Posterior cingulate gyrus (tissue), 11 donors: Measurements from ENCODE around the gene ATP12A.

Source experiments
- DNase-seq, 10 donors: peaks; one replicate each; pipeline versions ENCODE4 v3.0.0 to v3.0.0-alpha.2; 2020 to 2021; ENCODE audit warnings: mixed read lengths in 3 of 10
- intact Hi-C: fragments of 100-400 bp; cut with DNase I; formaldehyde crosslinking; loops from one replicate; pipeline ENCODE4 v1.15.1; 2023

ATP12A gene

DNA sequence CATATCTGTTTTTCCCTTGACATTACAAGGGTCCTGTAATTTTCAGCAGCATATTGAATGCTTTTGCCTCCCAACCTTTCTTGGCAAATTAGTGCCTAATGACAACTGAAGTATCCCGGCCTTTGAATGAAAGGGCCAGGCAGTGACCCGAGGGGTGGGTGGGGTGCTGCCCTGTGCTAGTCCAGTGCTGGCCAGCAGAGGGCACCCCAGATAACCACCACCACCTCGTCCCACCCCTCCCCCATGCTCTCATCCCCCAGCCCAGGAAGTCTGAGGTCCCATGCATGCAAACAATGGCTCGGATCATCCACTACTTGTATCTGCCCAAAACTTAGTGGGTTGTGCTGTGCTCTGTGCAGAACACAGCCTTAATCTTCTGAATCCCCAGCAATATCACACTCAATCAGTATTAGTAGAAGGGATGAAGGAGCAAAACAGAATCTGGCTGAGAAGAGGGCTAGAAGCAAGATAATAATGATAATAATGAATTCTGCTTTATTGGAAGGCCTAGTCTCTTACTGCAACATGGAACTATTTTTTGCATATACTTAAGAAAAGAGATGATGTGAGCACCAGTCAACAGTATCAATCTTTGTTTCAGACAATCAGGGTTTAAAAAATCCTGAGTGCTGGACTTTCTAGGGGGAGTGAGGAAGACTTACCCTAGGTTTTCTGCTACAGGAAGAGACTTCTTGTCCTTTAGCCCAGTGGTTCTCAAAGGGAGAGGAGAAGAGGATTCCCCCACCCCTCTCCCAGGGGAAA, 3.8 kb downstream of the ATP12A start:
- peak in 7 of 10 donors; percentile 28 to 91 (median 63) for DNase-seq
- intact Hi-C loops: loop anchor here (1.0 kb wide), 1 partner anchor 44 kb away; no protein-coding TSS in a partner anchor

GRCh38 chr13:24684600-24684998, 4.4 kb downstream of the ATP12A start:
- DNase-seq: peak in 9 of 10 donors; percentile 17 to 88 (median 44)
- intact Hi-C loops: loop anchor here (1.0 kb wide), 1 partner anchor 44 kb away; no protein-coding TSS in a partner anchor

DNA sequence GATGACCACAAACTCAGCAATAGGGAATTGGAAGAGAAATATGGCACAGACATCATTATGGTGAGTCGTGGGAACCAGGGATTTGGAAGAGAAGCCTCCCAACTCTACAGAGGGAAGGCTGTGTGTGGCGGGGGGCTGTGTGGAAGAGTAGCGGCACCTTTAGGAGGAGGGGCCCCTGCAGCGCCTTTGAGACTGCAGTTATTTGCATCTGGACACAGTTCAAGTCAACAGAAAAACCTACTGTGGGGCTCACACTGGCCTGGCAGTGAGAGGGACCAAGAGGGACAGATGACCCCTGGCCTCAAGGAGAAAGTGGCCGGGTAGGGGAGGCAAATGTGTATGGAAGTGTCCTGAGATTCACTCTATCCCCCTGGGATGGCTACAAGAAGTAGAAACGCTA, 5.1 kb downstream of the ATP12A start:
- intact Hi-C loops: no loop called here
- DNase-seq: peak in 1 of 10 donors; percentile 60

DNA sequence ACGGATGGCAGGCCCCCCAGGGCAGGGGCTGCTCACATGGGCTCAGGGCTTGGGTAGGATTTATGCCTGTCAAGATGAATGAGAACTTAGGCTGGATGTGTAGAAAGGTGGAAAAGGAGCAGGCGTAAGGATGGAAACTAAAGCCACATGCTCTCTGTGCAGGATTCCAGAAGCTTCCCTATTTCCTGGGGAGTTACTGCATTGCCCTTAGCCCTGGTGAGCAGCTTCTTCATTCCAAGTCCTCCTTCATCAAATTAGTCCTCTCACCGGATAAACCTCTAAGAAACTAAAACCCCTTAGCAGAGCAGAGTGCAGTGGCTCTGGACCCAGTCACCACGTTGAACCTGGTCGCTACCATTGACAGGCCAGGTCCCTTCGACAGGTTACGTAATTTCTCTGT, 7.4 kb downstream of the ATP12A start:
- DNase-seq: peak in 1 of 10 donors; percentile 66
- intact Hi-C loops: no loop called here

- intact Hi-C loops: no loop called here
- DNase-seq: no peak
These were observed 7.9 kb downstream of the ATP12A start for GRCh38 chr13:24688111-24688510.

- DNase-seq: peak in 1 of 10 donors; percentile 71
- intact Hi-C loops: no loop called here
These were observed 8.7 kb downstream of the ATP12A start for GRCh38 chr13:24688950-24689349.

DNA sequence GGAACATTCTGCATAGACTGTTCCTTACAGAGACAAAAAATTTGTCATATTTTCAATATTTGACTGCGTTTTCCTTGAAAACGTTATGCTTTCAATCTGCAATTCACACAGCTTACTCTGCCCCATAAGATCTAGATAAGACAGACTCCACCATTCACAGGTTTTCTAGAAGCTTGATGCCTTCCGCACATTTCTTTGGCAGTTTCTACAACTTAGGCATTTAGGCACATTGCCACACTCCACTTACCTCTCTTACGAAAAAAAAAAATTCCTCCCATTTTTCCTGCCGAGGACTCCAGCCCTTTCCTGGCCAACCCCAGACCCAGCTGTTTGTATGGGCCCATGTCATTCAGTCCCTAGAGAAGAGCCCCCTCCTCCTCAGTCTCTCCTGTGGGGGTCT, 11.2 kb downstream of the ATP12A start:
- DNase-seq: peak in 1 of 10 donors; percentile 2
- intact Hi-C loops: loop anchor here (5.0 kb wide), 1 partner anchor 276 kb away; no protein-coding TSS in a partner anchor

GRCh38 chr13:24692561-24692960, 12.4 kb downstream of the ATP12A start:
- intact Hi-C loops: loop anchor here (5.0 kb wide), 1 partner anchor 275 kb away; no protein-coding TSS in a partner anchor

DNA sequence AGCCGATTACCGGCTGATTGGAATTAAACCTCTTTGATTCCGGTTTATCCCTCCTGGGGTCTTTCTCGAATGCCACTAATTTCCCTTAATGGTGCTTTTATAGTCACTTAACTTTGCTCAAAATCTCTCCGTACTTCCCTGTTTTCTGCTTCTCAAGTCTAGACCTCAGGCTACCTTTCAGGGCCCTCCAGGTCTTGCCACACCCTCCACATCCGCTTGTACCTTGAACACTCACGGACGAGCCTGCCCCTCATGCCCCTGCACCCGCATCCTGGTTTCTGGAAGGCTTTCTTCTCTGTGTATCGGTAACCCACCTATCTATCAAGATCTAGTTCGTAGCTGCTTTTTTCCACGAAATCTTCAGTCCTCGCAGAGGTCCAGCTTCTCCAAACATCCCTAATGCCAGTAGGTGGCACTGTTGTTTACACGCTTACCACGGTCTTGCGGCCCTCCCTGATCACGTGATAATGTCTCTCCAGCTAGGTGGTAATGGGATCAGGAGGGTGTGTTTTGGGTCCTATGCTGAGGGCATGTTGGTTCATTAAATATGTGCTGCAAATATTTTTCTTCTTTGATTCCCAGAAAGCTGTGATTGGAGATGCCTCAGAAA, 13.8 kb downstream of the ATP12A start:
- DNase-seq: peak in 2 of 10 donors; percentile 28 to 32

More at GRCh38 chr13:24692561-24692960, 12.4 kb downstream of the ATP12A start:
- no peak for DNase-seq

DNA sequence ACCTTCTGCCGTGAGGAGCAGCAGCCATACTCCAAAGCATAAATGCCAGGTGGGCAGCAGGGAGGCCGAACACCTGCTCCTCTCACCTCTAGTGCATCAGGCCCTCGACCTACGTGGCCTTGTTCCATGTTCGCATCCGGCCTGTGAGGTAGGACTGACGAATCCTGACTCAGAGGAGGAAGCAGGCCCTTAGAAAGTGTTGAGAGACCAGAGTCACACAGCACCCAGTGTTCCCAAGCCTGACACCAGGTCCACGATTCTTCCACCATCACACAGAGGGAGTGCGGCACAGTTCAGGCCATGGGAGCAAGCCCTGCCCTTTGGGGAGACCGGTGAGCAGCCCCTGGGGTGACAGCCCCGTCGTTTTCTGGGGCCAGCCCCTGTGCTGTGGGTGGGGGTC, 14.7 kb downstream of the ATP12A start:
- DNase-seq: peak in 1 of 10 donors; percentile 72
- intact Hi-C loops: loop anchor here (5.0 kb wide), 1 partner anchor 272 kb away; no protein-coding TSS in a partner anchor

More for the DNA sequence above, 13.8 kb downstream of the ATP12A start:
- intact Hi-C loops: loop anchor here (5.0 kb wide), 1 partner anchor 273 kb away; no protein-coding TSS in a partner anchor

DNA sequence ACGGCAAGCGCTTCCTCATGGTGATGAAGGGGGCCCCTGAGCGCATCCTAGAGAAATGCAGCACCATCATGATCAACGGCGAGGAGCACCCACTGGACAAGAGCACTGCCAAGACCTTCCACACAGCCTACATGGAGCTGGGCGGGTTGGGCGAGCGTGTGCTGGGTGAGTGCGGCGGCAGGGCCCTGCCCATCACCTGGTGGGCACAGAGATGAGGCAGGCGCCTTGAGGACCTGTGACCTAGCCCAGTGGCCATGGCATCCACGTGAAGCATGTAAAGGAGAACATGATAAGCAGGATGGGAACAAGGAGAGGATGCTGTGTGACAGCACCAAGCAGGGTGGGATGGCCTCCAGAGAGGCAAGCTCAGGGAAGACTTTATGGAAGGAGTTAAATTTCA, 18.5 kb downstream of the ATP12A start:
- intact Hi-C loops: no loop called here

DNA sequence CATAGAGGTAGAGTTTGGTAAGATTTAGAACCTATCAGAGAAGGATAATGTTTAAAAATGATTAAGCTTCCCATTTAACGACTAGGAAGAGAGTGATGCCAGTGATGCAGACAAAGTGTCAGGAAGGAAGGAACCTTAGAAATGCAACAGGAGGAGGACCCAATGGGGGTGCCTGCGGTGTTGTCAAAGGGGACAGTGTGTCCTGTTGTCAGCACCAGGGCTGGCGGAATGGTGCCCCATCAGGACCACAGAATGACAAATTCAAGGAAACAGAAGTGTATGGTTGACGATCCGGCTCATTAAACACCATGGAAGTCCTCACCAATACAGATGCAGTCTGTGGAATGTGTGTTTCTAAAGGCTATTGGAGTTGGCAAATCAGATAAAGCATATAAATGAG, 19.3 kb downstream of the ATP12A start:
- intact Hi-C loops: no loop called here
- peak in 1 of 10 donors; percentile 10 for DNase-seq

More for the DNA sequence above, 18.5 kb downstream of the ATP12A start:
- peak in 1 of 10 donors; percentile 24 for DNase-seq

DNA sequence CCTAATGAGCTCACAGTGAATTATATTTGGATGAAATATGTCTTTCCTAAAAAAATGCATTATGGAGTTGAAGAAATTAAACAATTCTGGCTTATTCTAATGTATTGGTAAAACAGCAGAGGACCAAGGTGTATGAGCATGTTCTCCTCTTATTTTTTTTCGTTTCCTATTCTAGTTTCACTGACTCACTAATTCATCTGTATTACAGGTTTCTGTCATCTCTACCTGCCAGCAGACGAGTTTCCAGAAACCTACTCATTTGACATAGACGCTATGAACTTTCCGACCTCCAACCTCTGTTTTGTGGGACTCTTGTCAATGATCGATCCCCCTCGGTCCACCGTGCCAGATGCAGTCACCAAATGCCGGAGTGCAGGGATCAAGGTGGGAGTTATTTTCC, 20.3 kb downstream of the ATP12A start:
- DNase-seq: peak in 1 of 10 donors; percentile 2
- intact Hi-C loops: no loop called here

DNA sequence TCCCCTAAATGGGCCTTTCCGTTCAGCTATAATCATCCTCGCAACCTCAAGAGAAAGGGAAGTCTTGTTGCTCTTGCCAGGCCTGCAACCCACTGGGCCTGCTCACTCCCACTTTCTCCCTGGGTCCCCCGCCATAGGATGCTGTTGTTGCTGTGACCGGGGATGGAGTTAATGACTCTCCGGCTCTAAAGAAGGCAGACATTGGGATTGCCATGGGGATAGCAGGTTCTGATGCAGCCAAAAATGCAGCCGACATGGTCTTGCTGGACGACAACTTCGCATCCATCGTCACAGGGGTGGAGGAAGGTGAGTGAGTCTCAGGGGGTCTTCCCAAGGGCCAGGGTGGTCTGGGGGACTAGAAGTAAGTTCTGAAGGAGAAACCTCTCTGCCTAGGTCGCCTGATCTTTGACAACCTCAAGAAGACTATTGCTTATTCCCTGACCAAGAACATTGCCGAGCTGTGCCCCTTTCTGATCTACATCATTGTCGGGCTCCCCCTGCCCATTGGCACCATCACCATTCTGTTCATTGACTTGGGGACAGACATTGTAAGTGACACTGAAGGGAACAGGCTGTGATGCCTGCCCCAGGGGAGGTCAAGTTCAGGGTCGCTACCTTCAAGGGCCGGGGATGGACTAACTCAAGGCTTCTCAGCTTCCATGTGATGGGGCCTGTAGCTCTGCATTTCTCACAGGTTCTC, 26.8 kb downstream of the ATP12A start:
- DNase-seq: peak in 1 of 10 donors; percentile 71
- intact Hi-C loops: no loop called here

- peak in 1 of 10 donors; percentile 48 for DNase-seq
- intact Hi-C loops: no loop called here
These were observed 29.1 kb downstream of the ATP12A start for GRCh38 chr13:24709186-24709913.

- DNase-seq: peak in 1 of 10 donors; percentile 15
- intact Hi-C loops: no loop called here
These were observed 32.8 kb downstream of the ATP12A start for GRCh38 chr13:24713022-24713421.

- DNase-seq: no peak
- intact Hi-C loops: no loop called here
These were observed 35.8 kb downstream of the ATP12A start for GRCh38 chr13:24716011-24716410.

DNA sequence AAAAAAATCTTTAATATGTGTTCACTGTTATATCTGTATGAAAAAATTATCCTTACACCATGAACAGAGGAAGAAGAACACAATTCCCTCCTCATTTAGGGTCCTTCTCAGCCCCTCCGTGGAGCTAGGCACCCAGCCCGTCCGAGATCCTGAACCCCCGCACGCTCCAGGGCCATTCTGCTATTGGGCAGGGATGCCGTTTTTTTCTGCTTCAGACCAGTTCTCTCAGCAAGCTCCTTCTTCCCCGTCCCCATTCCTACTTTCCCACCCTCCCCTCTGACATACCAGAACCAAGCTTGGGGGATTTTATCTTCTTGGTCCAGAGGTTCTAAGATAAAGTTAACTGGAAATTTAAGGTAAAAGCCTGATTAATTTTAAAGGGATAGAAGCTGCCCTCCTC, 36.2 kb downstream of the ATP12A start:
- peak in 1 of 10 donors; percentile 49 for DNase-seq
- intact Hi-C loops: no loop called here

DNA sequence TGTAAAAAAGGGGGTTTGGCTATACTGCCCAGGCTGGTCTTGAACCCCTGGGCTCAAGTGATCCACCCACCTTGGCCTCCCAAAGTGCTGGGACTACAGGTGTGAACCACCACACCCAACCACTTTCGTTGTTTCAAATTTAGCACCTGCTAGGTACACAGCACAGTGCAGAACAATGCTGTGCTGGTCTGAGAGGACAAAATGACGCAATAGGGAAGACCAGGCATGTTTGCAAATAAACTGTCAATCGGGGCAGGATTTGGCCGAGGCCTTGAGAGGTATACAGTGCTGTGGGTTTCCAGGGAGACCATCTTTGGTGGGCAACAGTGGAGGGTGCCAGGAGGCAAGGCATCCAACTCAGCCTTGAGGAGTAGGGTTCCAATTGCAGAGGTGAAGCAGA, 37.0 kb downstream of the ATP12A start:
- DNase-seq: peak in 1 of 10 donors; percentile 37
- intact Hi-C loops: no loop called here
